ENCODE results near the gene ZSCAN5B.
"Not testable (repeated sequence)": the region's sequence is repeated elsewhere in the genome, so short reads cannot be mapped to it uniquely, and the experiment has no call there.

The ZSCAN5B gene

GRCh38 chr19:56191711-56192110 is 5.9 kb downstream of the ZSCAN5B start:
- no peak overlapping the region for H3K4me3 ChIP-seq (ENCODE audit: low read length)
- DNase-seq (ENCODE audit: low read depth) = no peak
- TF ChIP-seq CTCF (conservative IDR thresholded peaks at IDR 0.05; ENCODE audit: low read length) = no peak

- no peak for DNase-seq (ENCODE audit: low read depth)
- H3K4me3 ChIP-seq (ENCODE audit: low read length) = no peak overlapping the region
- TF ChIP-seq CTCF (conservative IDR thresholded peaks at IDR 0.05; ENCODE audit: low read length) = no peak
These were observed 6.5 kb downstream of the ZSCAN5B start for GRCh38 chr19:56191115-56191514.

GRCh38 chr19:56189785-56190184 is 7.8 kb downstream of the ZSCAN5B start:
- TF ChIP-seq CTCF (conservative IDR thresholded peaks at IDR 0.05; ENCODE audit: low read length) = no peak
- DNase-seq (ENCODE audit: low read depth) = no peak
- H3K4me3 ChIP-seq (ENCODE audit: low read length) = no peak overlapping the region

GRCh38 chr19:56177564-56178243 is 19.9 kb downstream of the ZSCAN5B start:
- no peak for DNase-seq (ENCODE audit: low read depth)

GRCh38 chr19:56176881-56177280 is 20.7 kb downstream of the ZSCAN5B start:
- no peak for TF ChIP-seq CTCF (conservative IDR thresholded peaks at IDR 0.05; ENCODE audit: low read length)
- no peak for DNase-seq (ENCODE audit: low read depth)
- H3K4me3 ChIP-seq (ENCODE audit: low read length) = no peak overlapping the region

More at GRCh38 chr19:56177564-56178243, 19.9 kb downstream of the ZSCAN5B start:
- TF ChIP-seq CTCF (conservative IDR thresholded peaks at IDR 0.05; ENCODE audit: low read length) = no peak
- no peak overlapping the region for H3K4me3 ChIP-seq (ENCODE audit: low read length)

- DNase-seq (ENCODE audit: low read depth); H3K4me3 ChIP-seq (ENCODE audit: low read length): not testable (repeated sequence)
These were observed 21.3 kb downstream of the ZSCAN5B start for GRCh38 chr19:56176310-56176709.

GRCh38 chr19:56175861-56176307 is 21.7 kb downstream of the ZSCAN5B start, which contains the start of gene GALP:
Gene GALP, plus strand, starts transcription at chr19:56176008. Its CDS starts 1,101 bp downstream, at chr19:56177109.
- not testable (repeated sequence) for DNase-seq (ENCODE audit: low read depth); H3K4me3 ChIP-seq (ENCODE audit: low read length)

GRCh38 chr19:56174550-56174949 is 23.0 kb downstream of the ZSCAN5B start:
- TF ChIP-seq CTCF (conservative IDR thresholded peaks at IDR 0.05; ENCODE audit: low read length) = no peak
- H3K4me3 ChIP-seq (ENCODE audit: low read length) = no peak overlapping the region
- DNase-seq (ENCODE audit: low read depth) = no peak

Data from AG10803 (cell line).